B cell (primary cell): ENCODE measurements around the gene ARPP21. TPM values are rescaled to one million over a fixed set of nuclear protein-coding genes. Genes with fewer than 3 reads are reported as not detected.

Experiments
- ATAC-seq: fragments of 200-7000 bp; cut with Tn5 transposase; one replicate; pipeline ENCODE4 v1.10.0; 2021; ENCODE audit warnings: low read depth, mild to moderate bottlenecking, moderate number of reproducible peaks, moderate library complexity
- CTCF ChIA-PET: fragments of 350-600 bp; sonication (Branson Sonifier 250); formaldehyde crosslinking; loops from one replicate; lab custom pipeline; 2021; ENCODE audit warnings: antibody characterized with exemption, inconsistent platforms; lab: Charles Lee
- POLR2A ChIA-PET: fragments of 350-600 bp; sonication (Branson Sonifier 250); formaldehyde crosslinking; loops from one replicate; lab custom pipeline; 2021; ENCODE audit warnings: antibody characterized with exemption; lab: Charles Lee
- DNase-seq: peaks from one replicate; pipeline ENCODE4 v3.0.0; 2013
- H2AFZ ChIP-seq: 2 replicates; pipeline ENCODE4 v1.6.1; 2012; ENCODE audit warnings: mild to moderate bottlenecking, low read depth, low read length; ENCODE audit not compliant: insufficient read depth, poor library complexity, severe bottlenecking
- H3K27ac ChIP-seq, 2 donors: 1 replicate in 1 of 2; 2 replicates in 1 of 2; pipeline ENCODE4 v1.5.1; 2012 to 2013; ENCODE audit warnings: low read length in 2 of 2, mild to moderate bottlenecking in 2 of 2, moderate library complexity in 1 of 2
- H3K27me3 ChIP-seq, 4 experiments: fragments of 200-600 bp in 1 of 4; sonication (generic) in 1 of 4; replicated peaks in 1 of 4; 1 replicate in 2 of 4; 2 replicates in 2 of 4; pipeline versions ENCODE4 v1.6.1 to v1.7.0; 2013 to 2016; ENCODE audit warnings: low read length in 3 of 4, mild to moderate bottlenecking in 2 of 4, mixed read lengths in 1 of 4, moderate library complexity in 1 of 4; ENCODE audit not compliant: insufficient read depth in 4 of 4, control insufficient read depth in 3 of 4; ENCODE audit errors: control extremely low read depth in 1 of 4
- H3K36me3 ChIP-seq, 2 experiments: replicated peaks in 1 of 2; 1 replicate in 1 of 2; 2 replicates in 1 of 2; pipeline versions ENCODE4 v1.6.1 to v1.7.1; 2013; ENCODE audit warnings: low read length in 1 of 2; ENCODE audit not compliant: insufficient read depth in 2 of 2, control insufficient read depth in 1 of 2; ENCODE audit errors: control extremely low read depth in 1 of 2, extremely low read depth in 1 of 2
- H3K4me1 ChIP-seq, 2 donors: fragments of 200-600 bp in 1 of 2; sonication (generic) in 1 of 2; 1 replicate in 1 of 2; 2 replicates in 1 of 2; pipeline versions ENCODE4 v1.5.1 to v1.6.1; 2013 to 2017; ENCODE audit warnings: low read length in 2 of 2; ENCODE audit not compliant: control insufficient read depth in 2 of 2, insufficient read depth in 2 of 2
- H3K4me2 ChIP-seq: replicated peaks from 2 replicates; pipeline ENCODE3; 2012; ENCODE audit warnings: mild to moderate bottlenecking, low read depth, low read length; ENCODE audit not compliant: poor library complexity, severe bottlenecking
- H3K4me3 ChIP-seq, 5 experiments: fragments of 200-600 bp in 1 of 5; sonication (generic) in 1 of 5; 1 replicate in 3 of 5; 2 replicates in 2 of 5; pipeline versions ENCODE4 v1.5.1 to v1.7.0; 2011 to 2016; ENCODE audit warnings: low read length in 4 of 5, mild to moderate bottlenecking in 4 of 5, low read depth in 2 of 5, control low read depth in 1 of 5, moderate library complexity in 1 of 5; ENCODE audit not compliant: insufficient read depth in 1 of 5; ENCODE audit errors: control extremely low read depth in 1 of 5, extremely low read depth in 1 of 5
- H3K79me2 ChIP-seq: fragments of 200-600 bp; sonication (generic); one replicate; pipeline ENCODE4 v1.6.0; 2016; ENCODE audit warnings: low read length; ENCODE audit not compliant: control insufficient read depth, insufficient read depth
- H3K9ac ChIP-seq: fragments of 200-600 bp; sonication (generic); 2 replicates; pipeline ENCODE4 v1.6.1; 2017; ENCODE audit warnings: mild to moderate bottlenecking, low read length, moderate library complexity
- H3K9me3 ChIP-seq, 3 donors: one replicate each; pipeline versions ENCODE4 v1.6.1 to v1.7.1; 2013; ENCODE audit warnings: low read length in 2 of 3; ENCODE audit not compliant: control insufficient read depth in 2 of 3, insufficient read depth in 1 of 3; ENCODE audit errors: control extremely low read depth in 1 of 3
- H4K20me1 ChIP-seq: 2 replicates; pipeline ENCODE4 v1.6.0; 2012; ENCODE audit warnings: mild to moderate bottlenecking, low read length; ENCODE audit not compliant: insufficient read depth, control insufficient read depth, poor library complexity, severe bottlenecking
- H3K27ac Mint-ChIP-seq: one replicate; pipeline ENCODE4 v1.8.0; 2021; ENCODE audit warnings: mixed read lengths
- H3K27me3 Mint-ChIP-seq: one replicate; pipeline ENCODE4 v1.8.0; 2021; ENCODE audit warnings: mixed read lengths
- H3K4me1 Mint-ChIP-seq: one replicate; pipeline ENCODE4 v1.8.0; 2021; ENCODE audit warnings: mixed read lengths
- H3K4me3 Mint-ChIP-seq: one replicate; pipeline ENCODE4 v1.8.0; 2021; ENCODE audit warnings: mixed read lengths
- H3K9me3 Mint-ChIP-seq: one replicate; pipeline ENCODE4 v1.8.0; 2022; ENCODE audit warnings: mixed read lengths; ENCODE audit not compliant: insufficient read depth
- EZH2 ChIP-seq: IDR thresholded peaks from 2 replicates; pipeline ENCODE4 v1.6.1; 2012; ENCODE audit warnings: borderline replicate concordance, low read depth, mild to moderate bottlenecking, moderate library complexity, low read length; ENCODE audit not compliant: insufficient read depth, poor library complexity, severe bottlenecking
- WGBS: methylation state at CpG from one replicate; pipeline ENCODE4 v1.1.5; 2013; ENCODE audit warnings: missing lambda C conversion rate; ENCODE audit not compliant: insufficient coverage; 5-methylcytosine and 5-hydroxymethylcytosine counted together
- intact Hi-C: fragments of 100-400 bp; cut with micrococcal nuclease; formaldehyde crosslinking; loops from one replicate; pipeline ENCODE4 v1.10.0; 2022
- polyA plus RNA-seq: library from polyadenylated mRNA; depleted of rRNA; stranded (reverse); fragments of >200 nt; gene quantifications from 2 replicates; pipeline ENCODE4 v1.2.3, GENCODE V29; 2012
- total RNA-seq, 2 donors: library from RNA; stranded (reverse); fragments of 120-200 nt in 1 of 2; gene quantifications; 1 replicate in 1 of 2; 2 replicates in 1 of 2; pipeline versions ENCODE4 v1.2.3 to v1.2.4, GENCODE V29; 2013 to 2022
- TF ChIP-seq, protein P1 (sequence below): fragments of 200-600 bp; IDR thresholded peaks from one replicate; pipeline ENCODE4 v1.8.0; 2022; ENCODE audit warnings: antibody characterized with exemption, mild to moderate bottlenecking

ARPP21 gene
- total and polyA plus RNA-seq, 2 donors (not counting 1 experiment from before 2014, with no cell fraction given) = 0.10 TPM; not detected in 1

GRCh38 chr3:35640190-35641165 lies 1.2 kb downstream of the ARPP21 start:
- H3K27me3 Mint-ChIP-seq = peaks cover 33% of the 10 kb centered on the region

More at GRCh38 chr3:35640190-35641165, 1.2 kb downstream of the ARPP21 start:
- peaks cover 27% of the 10 kb centered on the region for H3K4me1 Mint-ChIP-seq
- H2AFZ ChIP-seq = peak overlapping the region; percentile 71
- no peak for TF ChIP-seq EZH2
- TF ChIP-seq, protein P1, sequence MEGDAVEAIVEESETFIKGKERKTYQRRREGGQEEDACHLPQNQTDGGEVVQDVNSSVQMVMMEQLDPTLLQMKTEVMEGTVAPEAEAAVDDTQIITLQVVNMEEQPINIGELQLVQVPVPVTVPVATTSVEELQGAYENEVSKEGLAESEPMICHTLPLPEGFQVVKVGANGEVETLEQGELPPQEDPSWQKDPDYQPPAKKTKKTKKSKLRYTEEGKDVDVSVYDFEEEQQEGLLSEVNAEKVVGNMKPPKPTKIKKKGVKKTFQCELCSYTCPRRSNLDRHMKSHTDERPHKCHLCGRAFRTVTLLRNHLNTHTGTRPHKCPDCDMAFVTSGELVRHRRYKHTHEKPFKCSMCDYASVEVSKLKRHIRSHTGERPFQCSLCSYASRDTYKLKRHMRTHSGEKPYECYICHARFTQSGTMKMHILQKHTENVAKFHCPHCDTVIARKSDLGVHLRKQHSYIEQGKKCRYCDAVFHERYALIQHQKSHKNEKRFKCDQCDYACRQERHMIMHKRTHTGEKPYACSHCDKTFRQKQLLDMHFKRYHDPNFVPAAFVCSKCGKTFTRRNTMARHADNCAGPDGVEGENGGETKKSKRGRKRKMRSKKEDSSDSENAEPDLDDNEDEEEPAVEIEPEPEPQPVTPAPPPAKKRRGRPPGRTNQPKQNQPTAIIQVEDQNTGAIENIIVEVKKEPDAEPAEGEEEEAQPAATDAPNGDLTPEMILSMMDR = no peak
- H3K4me3 ChIP-seq = peak overlapping the region in 4 of 5 experiments; percentile 38 to 45 (median 43)
- peak overlapping the region; percentile 36 for H3K9ac ChIP-seq
- ChIA-PET POLR2A (no interaction called here), CTCF (no interaction called here)
- DNase-seq = no peak
- H3K79me2 ChIP-seq = no peaks in the 10 kb centered on the region
- H3K27ac Mint-ChIP-seq = no peak overlapping the region
- no peaks in the 10 kb centered on the region for H3K9me3 Mint-ChIP-seq
- H3K36me3 ChIP-seq = no peaks in the 10 kb centered on the region
- ATAC-seq = no peak
- intact Hi-C loops = no loop called here
- H3K27ac ChIP-seq = no peak overlapping the region
- peak overlapping the region; percentile 87 for H3K4me3 Mint-ChIP-seq
- WGBS = 70% methylated on average over 5 of the region's 10 CpGs
- no peaks in the 10 kb centered on the region for H4K20me1 ChIP-seq
- peaks cover 0 to 19% (median 11%) of the 10 kb centered on the region in 4 experiments for H3K27me3 ChIP-seq
- H3K9me3 ChIP-seq = peaks cover 0 to 9% (median 0%) of the 10 kb centered on the region in 3 donors
- H3K4me2 ChIP-seq = peak overlapping the region; percentile 70
- peaks cover 3 to 21% of the 10 kb centered on the region in 2 donors for H3K4me1 ChIP-seq
